ENCODE data around the gene ADCY9. TPM values are rescaled to one million over a fixed set of nuclear protein-coding genes. Genes with fewer than 3 reads are reported as not detected.

The ADCY9 gene
- total and polyA plus RNA-seq, 12 donors: 2.3 to 37.6 (median 17.8) TPM

- TF ChIP-seq, protein P1, sequence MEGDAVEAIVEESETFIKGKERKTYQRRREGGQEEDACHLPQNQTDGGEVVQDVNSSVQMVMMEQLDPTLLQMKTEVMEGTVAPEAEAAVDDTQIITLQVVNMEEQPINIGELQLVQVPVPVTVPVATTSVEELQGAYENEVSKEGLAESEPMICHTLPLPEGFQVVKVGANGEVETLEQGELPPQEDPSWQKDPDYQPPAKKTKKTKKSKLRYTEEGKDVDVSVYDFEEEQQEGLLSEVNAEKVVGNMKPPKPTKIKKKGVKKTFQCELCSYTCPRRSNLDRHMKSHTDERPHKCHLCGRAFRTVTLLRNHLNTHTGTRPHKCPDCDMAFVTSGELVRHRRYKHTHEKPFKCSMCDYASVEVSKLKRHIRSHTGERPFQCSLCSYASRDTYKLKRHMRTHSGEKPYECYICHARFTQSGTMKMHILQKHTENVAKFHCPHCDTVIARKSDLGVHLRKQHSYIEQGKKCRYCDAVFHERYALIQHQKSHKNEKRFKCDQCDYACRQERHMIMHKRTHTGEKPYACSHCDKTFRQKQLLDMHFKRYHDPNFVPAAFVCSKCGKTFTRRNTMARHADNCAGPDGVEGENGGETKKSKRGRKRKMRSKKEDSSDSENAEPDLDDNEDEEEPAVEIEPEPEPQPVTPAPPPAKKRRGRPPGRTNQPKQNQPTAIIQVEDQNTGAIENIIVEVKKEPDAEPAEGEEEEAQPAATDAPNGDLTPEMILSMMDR (IDR thresholded peaks at IDR 0.05): no peak
- no peak for TF ChIP-seq POLR2A (IDR thresholded peaks at IDR 0.05)
- WGBS, 4 donors: 69 to 72% (median 69%) methylated on average over 12 of the region's 12 CpGs
- DNase-seq: peak in 6 of 7 donors; percentile 52 to 80 (median 66)
- intact Hi-C loops (cut with DNase I): no loop called here
- Histone ChIP-seq H3K27me3 (no peaks in the 10 kb centered on the region), H3K4me1 (replicated peaks in 1 of 2) (no peaks in the 10 kb centered on the region), H3K36me3 (replicated peaks in 1 of 2) (no peaks in the 10 kb centered on the region), H3K27ac (no peak overlapping the region), H3K4me3 (no peak overlapping the region), H3K9me3 (replicated peaks in 1 of 3) (no peaks in the 10 kb centered on the region)
Observed at GRCh38 chr16:4006397-4006999, 109.7 kb downstream of the ADCY9 start.

DNA sequence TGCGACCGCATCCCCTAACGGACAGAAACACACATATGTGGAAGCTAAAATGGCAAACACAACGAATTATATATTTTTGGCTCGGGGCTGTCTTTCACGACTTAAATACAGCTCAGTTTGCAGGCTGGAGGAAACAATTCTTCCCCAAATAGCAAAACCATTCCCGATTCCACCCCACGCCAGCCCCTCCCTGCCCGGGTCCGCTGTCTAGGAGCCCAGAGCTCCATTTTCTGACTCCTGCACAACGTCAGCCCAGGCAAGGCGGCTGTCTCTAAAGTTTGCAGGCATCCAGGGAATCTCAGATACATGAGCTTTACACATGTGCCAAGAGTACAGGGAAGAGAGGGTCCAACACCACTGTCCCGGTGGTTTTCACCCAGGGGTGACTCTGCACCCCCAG, 110.5 kb downstream of the ADCY9 start:
- Histone ChIP-seq H3K4me1 (replicated peaks in 1 of 2) (no peaks in the 10 kb centered on the region), H3K4me3 (no peak overlapping the region), H3K36me3 (replicated peaks in 1 of 2) (no peaks in the 10 kb centered on the region), H3K27me3 (no peaks in the 10 kb centered on the region), H3K9me3 (replicated peaks in 1 of 3) (no peaks in the 10 kb centered on the region), H3K27ac (no peak overlapping the region)
- 93 to 94% (median 93%) methylated on average over 13 of the region's 13 CpGs for WGBS, 4 donors
- intact Hi-C loops (cut with DNase I): no loop called here
- no peak for DNase-seq
- TF ChIP-seq, protein P1 (IDR thresholded peaks at IDR 0.05): no peak
- TF ChIP-seq POLR2A (IDR thresholded peaks at IDR 0.05): no peak

DNA sequence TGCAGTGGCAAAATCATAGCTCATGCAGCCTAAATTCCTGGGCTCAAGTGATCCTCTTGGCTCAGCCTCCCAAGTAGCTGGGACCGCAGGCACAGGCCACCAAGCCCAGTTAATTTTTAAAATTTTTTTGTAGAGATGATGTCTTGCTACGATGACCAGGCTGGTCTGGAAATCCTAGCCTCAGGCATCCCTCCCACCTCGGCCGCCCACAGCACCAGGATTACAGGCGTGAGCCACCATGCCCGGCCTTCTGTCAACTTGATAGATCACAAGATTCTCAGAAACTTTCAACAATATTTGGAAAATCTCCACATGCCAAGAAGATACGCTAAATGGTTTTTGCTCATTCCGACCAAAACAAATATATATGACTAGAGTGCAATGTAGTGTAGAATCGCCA, 111.0 kb downstream of the ADCY9 start:
- intact Hi-C loops (cut with DNase I): no loop called here
- Histone ChIP-seq H3K36me3 (replicated peaks in 1 of 2) (no peaks in the 10 kb centered on the region), H3K27ac (no peak overlapping the region), H3K4me1 (replicated peaks in 1 of 2) (no peaks in the 10 kb centered on the region), H3K9me3 (replicated peaks in 1 of 3) (no peaks in the 10 kb centered on the region), H3K4me3 (no peak overlapping the region), H3K27me3 (no peaks in the 10 kb centered on the region)
- no peak for DNase-seq
- TF ChIP-seq, protein P1 (IDR thresholded peaks at IDR 0.05): no peak
- no peak for TF ChIP-seq POLR2A (IDR thresholded peaks at IDR 0.05)
- WGBS, 4 donors: 89 to 96% (median 94%) methylated on average over 9 of the region's 9 CpGs

- H3K27ac ChIP-seq: no peak overlapping the region
- no peaks in the 10 kb centered on the region for H3K9me3 ChIP-seq (replicated peaks in 1 of 3)
- H3K4me1 ChIP-seq (replicated peaks in 1 of 2): no peaks in the 10 kb centered on the region
- no peak for DNase-seq
- H3K36me3 ChIP-seq (replicated peaks in 1 of 2): no peaks in the 10 kb centered on the region
- no peaks in the 10 kb centered on the region for H3K27me3 ChIP-seq
- intact Hi-C loops (cut with DNase I): no loop called here
- TF ChIP-seq, protein P1 (IDR thresholded peaks at IDR 0.05): no peak
- TF ChIP-seq POLR2A (IDR thresholded peaks at IDR 0.05): no peak
- no peak overlapping the region for H3K4me3 ChIP-seq
- 86 to 91% (median 89%) methylated on average over 7 of the region's 7 CpGs for WGBS, 4 donors
Observed at GRCh38 chr16:4004206-4004605, 112.0 kb downstream of the ADCY9 start.
